Germinal center (tissue), 1 donor: ENCODE data around the gene GP9.
A peak's percentile ranks its signal among the peaks of the same experiment; 100 is the strongest.

Experiments used
- DNase-seq: peaks from one replicate; pipeline ENCODE4 v3.0.0; 2012; ENCODE audit warnings: mixed read lengths, low spot score

The GP9 gene

DNA sequence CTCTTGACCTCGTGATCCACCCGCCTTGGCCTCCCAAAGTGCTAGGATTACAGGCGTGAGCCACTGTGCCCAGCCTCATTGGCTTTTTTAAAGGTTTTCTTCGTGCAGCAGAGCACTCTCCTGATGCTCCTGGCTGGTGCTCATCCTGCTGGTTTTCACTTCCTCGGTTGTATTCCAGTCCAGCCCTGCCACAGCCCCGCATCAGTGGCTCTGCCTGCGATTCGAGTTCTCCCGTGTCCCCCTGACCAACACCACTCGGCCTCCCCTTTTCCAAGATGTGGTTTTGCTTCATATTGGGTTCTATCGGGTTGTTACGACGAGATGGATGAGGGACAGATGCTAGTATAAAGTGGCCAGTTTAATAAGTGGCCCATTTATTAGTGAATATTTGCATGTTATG is 31.7 kb upstream of the GP9 start:
- no peak for DNase-seq

- no peak for DNase-seq
Observed at GRCh38 chr3:129030611-129031010, 30.0 kb upstream of the GP9 start.

DNA sequence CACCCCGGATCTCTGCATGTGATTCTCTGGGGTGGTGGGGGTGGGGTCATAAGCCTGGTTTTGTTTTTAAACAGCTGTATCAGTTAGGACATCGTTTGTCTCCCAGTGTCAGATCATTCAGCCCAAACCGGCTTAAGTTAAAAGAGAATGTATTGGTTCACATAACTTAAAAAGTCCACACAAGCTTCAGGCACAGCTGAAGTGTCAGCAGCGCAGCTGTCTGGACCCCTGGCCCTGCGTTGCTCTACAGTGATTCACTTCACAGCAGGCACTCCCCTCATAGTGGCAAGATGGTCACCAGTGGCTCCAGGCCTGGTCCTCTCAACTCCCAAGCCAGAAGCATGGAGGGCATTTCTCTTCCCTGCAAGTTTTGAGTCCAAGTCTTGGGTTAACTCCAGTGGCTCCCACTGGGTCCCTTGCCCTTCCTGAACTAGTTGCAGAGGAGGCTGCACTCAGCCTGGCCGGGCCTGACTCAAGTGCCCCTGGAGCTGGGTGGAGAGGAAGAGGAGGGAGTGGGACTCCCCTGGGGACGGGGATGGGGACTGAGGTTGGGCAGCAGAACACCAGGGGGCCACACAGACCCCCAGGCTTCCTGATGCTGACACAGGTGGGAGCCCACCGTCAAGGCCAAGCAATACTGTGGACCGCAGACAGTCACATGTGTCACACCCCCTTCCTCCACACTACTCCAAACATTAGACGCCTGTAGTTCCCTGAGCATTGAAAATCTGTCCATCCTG is 28.9 kb upstream of the GP9 start:
- DNase-seq: no peak

GRCh38 chr3:129032716-129033115 is 27.9 kb upstream of the GP9 start:
- no peak for DNase-seq

DNA sequence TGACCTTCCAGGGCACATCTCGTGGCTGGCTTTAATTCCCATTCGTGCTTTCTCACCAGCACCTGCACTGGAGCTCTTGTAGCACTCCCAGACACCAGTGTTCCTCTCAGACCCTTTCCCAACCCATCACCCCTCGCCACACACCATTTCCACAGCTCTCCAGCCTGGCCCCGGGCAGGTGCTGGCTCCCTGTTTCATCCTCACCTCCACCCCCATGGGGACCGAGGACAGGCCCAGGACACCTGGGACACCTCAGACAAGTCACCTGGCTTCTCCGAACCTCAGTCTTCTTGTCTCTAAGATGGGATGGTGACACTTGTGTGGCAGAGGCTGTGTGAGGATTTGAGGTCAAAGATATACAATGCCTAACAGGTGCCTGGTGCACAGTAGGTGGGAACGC is 27.4 kb upstream of the GP9 start:
- no peak for DNase-seq

GRCh38 chr3:129033633-129034321 is 26.8 kb upstream of the GP9 start:
- DNase-seq: no peak

DNA sequence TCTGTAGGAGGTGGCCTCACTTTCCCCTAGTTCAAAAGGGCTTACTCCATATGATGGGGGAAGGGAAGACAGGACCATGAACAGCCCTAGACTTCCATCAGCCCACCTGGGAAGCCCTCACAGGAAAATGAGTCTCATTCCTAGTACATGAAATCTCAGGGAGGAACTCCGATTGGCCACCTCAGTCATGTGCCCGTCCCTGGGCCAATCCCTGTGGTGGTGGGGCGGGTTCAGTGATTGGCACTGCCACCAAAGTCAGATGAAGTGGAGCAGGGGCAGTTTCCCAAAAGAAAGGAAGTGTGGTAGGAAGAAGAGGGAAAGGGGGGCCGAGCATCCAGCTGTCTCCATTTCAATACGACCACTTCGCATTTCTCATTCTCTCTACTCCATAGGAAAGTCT is 25.9 kb upstream of the GP9 start:
- peak; percentile 58 for DNase-seq

GRCh38 chr3:129035360-129036221 is 25.0 kb upstream of the GP9 start:
- DNase-seq: no peak

DNA sequence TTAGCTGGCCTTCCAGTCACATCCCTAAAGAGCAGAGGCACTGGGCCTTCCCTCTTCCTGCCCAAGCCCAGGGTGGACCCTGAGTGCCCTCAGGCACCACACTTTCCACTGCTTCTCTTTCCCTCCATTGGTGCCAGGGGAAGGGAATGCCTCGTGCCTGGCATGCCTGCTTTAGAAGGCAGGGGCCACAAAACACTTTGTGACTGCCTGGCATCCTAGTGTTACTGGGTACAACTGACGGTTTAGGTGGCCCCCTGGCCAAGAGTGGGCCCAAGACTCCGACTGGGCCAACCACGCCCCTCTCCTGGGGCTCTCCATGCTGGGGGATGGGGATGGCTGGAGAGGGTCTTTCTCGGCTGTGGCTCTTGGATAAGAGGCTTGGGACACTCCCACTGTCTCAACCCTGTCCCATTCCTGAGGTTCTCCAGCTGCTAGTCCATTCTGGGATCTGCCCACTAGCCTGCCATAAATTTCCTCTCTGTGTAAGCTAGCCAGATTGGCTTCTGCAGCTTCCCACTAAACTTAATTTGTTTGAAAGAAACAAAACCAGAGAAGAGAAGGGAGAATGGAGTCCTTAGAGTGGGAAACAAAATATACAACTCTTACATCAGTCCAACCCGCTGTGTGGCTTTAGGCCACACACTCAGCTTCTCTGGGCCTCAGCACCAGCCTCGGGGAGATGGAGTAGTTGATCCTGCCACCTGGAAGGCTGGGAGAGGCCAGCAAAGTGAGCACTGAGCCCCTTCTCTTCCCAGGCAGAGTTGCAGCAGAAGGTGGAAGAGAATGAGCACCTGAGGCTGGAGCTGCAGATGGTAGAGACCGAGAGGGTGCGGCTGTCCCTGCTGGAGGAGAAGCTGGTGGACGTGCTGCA is 24.1 kb upstream of the GP9 start:
- no peak for DNase-seq

DNA sequence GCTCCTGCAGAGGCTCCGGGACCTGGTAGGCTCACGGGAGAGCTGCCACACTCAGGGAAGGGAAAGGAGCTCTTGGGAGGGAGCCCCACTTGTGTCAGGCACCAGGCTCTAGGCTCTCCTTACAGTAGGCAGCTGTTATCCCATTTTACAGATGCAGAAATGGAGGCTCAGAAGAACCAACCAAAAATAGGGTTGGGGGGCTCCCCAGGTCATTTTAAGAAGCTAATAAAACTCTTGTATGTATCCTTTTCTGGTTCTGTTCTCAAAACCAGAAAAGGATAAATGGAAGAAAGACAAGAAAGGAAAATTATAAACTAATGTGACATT is 23.5 kb upstream of the GP9 start:
- DNase-seq: no peak

GRCh38 chr3:129038121-129038855 is 22.3 kb upstream of the GP9 start:
- DNase-seq: no peak

- no peak for DNase-seq
Observed at GRCh38 chr3:129039271-129040038, 21.1 kb upstream of the GP9 start.

DNA sequence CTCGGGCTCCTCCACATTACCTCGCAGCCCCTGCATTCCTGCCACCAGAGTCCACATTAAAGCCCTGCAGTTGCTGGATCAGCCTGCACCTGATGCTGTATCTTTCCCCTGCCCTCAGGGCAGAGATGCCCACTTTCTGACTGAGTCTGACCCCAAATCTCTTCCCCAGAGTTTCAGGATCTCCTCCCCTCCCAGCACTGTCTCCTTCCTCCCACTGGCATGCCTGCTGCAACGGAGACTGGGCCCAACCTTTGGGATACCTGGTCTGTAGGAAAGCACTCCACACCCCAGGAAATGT is 20.6 kb upstream of the GP9 start:
- DNase-seq: no peak

DNA sequence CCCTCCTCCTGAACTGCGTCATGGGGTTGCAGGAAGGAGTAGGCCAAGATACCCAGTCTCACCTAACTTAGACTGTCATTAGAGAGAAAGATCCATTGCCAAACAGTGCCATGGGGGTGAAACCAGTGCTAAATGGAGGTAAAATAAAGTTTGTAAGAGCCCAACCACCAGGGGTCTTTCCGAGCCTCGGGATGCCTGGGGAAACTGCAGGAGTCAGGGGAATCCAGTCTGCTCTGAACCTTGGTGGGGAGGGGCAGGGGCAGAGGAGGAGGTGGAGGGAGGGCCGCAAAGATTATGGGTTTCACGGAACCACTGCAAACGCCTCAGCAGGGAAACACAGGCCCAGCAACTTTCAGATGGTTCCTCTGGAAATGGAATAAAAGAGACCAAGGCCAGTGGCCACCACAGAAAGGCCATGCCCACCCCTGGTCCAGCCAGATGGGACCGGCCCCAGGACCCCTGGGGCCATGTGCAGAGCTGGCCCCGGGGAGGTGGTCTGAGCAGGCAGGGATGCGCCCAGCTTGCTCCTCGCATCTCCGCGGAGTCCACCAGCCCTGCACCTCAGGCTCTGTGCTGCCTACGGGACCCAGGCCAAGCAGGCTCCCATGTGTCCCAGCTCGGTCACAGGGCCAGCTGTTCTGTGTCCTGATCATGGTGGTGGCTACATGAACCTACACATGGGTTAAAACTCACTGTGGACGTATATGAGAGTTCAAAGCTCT is 19.8 kb upstream of the GP9 start:
- DNase-seq: no peak

- peak; percentile 50 for DNase-seq
Observed at GRCh38 chr3:129045675-129046036, 14.9 kb upstream of the GP9 start.

- DNase-seq: no peak
Observed at GRCh38 chr3:129046037-129046731, 14.4 kb upstream of the GP9 start.

- no peak for DNase-seq
Observed at GRCh38 chr3:129046732-129047552, 13.6 kb upstream of the GP9 start.

GRCh38 chr3:129047553-129047839 is 13.1 kb upstream of the GP9 start:
- no peak for DNase-seq
